HG02885 (cell line): Measurements from ENCODE around the gene PFDN6.

Source experiments
- ATAC-seq: cut with Tn5 transposase; IDR thresholded peaks from one replicate; pipeline ENCODE4 v1.9.1; 2021; ENCODE audit warnings: mild to moderate bottlenecking; ENCODE audit not compliant: unreplicated experiment, poor library complexity

PFDN6 gene

DNA sequence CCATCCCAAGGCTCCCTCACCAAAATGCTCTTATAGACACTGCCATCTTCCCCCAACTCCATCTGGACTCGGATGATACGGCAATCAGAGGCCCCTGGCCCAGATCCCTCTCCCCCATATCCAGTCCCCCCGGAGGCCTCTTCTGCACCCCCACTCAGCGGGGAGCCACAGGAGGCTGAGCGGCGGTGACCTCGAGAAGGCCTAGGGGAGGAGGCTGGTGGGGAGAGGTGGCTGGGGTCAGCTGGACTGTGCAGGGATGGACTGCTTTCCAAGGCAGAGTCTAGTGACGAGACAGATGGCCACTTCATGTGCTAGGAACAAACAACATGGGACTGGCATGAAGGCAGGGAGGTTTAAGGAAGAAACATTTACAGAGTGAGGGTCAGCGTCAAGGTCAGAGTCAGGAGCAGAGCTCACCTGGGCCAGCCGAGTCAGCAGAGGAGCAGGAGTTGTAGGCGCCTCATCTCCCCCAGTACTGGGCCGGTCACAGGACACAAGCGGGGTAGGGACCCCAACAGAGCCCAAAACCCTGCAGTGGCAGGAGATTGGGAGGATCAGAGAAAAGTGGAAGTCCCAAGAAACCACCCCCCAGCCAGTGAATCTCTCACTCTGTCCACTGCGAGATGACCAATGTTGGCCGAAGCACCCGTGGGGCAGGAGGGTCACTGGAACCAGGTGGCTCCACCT, 3.7 kb downstream of the PFDN6 start:
- no peak for ATAC-seq

DNA sequence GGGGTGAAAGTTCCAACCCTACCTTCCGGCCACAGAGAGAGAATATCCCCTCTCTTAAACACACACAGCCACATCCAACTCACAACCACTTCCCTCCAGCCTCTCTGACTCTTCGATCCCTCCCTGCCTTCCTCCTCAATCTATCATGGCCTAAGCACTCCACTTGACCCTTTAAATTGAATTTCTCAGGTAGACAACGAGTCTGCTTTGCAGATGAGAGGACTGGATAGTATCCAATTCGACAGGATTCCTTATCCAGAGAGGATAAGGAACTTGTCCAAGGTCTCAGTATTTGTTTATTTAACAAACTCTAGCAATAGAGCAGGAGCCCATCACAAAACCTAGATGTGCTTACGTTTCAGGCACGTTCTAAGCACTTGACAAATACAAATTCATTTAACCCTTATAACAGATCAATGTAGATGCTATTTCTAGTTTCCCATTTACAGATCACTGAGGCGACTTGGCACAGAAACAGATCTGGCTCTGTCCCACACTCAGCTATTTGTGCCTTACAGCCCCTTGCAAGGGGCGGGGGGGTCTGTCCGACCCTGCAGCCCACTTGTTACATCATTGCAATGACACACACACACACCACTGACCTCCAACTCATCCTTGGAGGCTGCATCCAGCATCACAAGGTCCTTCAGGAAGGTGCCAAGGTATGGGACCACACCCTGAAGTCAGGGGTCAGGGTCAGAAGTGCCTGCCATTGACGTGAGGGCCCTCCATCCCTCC, 4.9 kb downstream of the PFDN6 start:
- no peak for ATAC-seq

DNA sequence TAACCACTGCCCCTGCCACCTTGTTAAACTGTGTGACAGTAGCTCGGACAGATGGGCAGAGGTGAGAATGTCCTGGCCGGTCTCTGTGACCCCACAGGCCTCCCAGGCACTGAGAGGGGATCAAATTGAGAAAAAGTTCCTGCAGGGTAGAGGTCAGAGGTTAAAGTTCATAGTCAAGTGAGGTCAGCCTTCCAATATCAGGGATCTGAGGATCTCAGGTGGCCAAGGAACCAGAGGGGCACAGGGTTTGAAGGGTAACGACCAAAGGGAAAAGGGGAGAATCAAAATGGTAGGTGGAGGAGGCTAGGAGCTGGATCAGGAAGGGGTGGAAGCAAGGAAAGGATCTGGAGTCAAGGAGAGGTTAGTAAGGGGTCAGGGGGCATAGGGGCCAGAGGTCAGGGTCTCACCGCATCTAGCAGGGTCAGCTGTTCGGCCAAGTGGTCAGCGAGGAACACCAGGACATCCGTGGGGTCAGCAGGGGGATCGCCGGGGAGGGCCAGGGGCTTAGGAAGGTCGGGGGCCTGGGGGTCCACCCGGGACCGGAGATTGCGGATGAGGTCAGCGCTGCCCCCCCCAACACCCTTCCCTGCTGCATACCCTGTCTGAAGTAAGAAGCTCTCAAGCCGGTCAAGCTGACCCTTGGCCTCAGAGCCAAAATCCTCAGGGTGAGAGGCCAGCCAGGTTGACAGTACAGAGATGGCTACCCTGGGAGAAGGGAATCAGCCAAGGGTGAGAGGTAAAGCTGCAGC, 6.4 kb downstream of the PFDN6 start:
- ATAC-seq, result no peak

DNA sequence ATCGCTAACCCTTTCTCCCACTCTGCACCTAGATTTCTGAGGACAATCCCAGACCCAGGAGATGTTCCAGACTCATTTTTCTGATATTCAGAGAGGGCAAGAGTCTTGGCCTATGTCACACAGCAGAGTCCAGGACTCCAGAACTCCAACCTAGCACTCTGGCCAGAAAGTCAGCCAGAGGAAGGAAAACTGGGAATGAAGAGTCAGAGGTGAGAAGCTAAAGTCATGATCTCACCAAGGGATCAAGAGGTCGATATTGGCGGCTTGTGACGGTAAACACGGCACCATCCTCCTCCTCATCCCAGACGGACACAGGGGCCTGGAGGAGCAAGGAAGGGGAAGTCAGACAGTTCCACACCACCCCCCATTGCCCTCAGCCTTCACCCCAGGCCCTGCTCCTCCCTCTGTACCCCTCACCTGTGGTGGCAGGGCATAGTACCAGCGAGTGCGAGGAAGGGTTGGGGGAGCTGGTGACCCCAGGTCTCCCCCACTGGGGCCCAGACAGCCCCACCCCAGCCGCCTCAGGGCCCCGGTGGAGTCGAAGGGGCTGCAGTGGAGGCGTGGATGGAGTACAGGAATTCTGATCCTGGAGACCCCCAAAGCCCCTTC, 7.5 kb downstream of the PFDN6 start:
- no peak for ATAC-seq

DNA sequence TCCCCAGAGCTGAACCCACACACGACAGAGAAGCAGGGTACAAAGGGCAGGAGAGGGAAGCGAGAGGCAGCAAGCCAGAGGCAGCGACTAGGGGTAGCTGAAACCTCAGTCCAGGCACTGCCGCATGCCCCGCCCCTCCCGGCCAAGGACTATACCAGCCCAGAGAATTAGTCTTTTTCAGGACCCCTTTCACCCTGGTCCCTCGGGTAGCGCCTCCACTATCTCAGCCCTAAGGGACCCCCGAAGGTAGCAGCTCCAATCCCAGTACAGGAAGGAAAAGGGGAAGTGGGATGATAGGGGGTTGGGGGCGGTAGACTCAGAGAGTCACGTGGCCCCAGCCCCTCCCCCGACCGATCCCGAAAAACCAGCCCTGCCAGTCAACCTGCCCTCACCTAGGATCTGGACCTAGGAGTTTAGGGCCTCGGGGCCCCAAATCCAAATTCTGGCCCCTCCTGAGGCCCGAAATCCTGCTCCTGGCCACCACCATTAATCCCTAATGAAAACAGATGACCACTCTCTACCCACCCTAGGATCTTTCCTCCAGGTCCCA, 8.1 kb downstream of the PFDN6 start:
- ATAC-seq, result no peak

DNA sequence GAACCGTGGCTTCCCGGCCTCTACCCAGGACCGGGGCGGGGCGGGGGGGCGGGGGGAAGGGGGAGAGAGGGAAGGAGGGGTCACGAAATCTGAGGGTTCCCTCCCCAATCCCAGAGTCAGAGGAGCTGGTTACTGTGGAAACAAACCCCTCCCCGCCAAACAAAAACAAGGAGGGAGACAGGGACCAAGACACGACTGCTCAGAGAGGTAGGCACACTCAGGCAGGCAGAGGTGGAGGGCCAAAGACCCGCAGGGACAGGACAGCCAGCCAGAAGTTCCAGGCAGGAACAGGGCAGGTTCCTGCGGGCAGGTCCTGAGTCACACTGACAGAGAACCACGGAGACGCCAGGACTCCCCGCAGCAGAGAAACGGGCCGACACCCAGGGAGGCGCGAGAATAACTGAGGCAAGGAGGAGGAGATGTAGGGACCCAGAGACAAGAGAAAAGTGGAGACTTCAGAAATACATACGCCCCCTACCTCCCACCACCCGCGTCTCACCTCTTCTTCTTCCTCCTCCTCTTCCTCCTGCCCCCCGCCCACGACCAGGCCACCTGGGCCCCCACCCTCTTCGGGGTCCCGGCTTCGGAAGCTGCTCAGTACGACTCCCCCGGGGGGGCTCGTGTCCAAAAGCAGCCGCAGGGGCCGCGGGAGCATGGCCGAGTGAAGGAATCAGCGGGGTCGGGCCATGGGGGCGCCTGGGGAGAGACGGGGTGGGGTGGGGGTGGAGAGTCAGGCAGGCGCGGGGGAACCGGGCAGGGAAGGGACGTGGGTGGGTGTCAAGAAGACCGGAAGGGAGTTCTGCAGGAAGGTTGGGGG, 8.8 kb downstream of the PFDN6 start:
- no peak for ATAC-seq

DNA sequence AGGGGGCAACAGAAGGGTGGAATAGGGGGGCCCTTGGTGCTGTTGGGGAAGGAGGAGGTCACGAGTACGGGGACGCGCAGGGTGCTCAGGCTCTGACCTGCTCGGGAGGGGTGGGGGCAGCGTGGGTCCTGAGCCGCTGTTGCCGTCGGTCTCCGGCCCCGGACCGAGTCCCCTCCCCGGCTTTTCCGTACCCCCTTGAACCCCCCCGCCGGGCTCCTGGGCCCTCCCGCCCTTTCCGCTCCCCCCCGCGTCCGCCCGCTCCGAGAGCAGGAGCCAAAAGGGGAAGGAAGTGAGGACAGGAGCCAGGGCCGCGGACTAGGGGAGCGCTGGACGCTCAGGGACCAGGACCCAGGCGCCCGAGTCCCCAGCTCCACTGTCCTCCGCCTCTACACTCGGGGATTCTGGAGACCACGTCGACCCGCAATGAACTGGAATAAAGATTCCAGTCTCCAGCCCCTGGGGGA, 9.4 kb downstream of the PFDN6 start, which contains the start of gene RGL2:
TSS of gene RGL2 (minus strand) at position 170 of the 464 bp plus-strand sequence. CDS start 332 bp downstream, outside the sequence.
- peak; percentile 45 for ATAC-seq

DNA sequence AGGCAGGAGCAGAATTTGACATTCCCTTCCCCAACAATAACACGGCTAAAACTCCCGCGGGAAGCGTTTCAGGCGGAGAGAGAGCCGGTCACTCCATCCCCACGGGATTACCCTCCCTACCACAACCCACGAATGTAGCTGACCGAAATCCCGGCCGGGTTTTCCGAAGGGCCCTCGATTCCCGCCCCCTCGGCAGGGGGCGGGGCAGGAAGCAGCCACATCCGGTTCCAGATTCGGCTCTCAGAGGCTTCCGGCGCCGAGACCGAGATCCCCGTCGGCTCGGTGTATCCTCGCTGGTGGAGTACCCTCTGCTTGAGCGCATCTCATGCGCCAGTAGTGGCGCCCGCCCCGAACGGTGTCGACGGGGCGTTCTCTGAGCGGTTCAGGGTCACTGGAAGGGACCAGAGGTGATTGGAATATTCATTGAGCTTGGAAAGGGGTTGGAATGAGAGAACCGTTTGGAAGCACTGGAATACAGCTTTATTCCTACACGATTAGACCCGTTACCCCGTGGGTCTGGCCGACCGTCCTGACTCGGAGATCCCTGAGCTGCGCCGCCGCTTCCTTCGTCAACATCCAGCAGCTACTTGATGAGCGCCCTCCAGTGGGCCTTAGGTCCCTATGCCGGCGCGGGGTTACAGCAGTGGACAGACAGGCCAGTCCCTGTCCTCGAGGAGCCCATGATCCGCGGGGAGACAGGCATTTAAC, 10.0 kb downstream of the PFDN6 start:
- ATAC-seq, result peak; percentile 77

DNA sequence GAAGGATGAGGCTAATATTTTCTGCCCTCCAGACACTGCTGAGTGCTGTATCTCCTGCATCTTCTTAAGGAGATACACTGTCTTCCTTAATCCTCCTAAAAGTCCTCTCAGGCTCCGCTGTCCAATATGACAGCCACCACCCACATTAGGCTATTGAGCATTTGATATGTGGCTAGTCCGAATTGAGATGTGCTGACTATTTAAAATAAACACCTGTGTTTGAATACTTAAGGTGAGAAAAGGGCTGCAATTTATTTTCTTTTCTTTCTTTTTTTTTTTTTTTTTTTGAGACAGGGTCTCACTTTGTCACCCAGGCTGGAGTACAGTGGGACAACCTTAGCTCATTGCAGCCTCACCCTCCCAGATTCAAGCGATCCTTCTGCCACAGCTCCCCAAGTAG, 12.5 kb downstream of the PFDN6 start:
- ATAC-seq, result no peak

DNA sequence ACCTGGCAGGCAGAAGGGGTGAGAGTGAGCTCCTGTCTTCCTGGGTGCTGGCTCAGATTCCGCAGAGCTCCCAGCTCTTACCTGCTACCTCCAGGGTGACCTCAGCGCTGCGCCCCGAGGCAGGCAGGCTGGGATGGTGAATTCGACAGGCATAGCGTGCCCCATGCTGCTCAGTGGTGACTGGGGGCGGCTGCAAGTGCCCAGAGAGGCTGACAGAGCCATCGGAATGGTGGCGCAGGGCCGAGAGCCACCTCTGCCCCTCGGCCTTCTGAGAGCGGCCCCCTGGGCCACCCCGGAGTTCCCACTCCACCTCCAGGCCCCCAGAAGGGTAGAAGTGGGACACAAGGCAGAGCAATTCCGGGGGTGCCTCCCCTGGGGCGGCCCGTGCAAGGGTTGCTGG, 14.8 kb downstream of the PFDN6 start:
- ATAC-seq, result no peak

DNA sequence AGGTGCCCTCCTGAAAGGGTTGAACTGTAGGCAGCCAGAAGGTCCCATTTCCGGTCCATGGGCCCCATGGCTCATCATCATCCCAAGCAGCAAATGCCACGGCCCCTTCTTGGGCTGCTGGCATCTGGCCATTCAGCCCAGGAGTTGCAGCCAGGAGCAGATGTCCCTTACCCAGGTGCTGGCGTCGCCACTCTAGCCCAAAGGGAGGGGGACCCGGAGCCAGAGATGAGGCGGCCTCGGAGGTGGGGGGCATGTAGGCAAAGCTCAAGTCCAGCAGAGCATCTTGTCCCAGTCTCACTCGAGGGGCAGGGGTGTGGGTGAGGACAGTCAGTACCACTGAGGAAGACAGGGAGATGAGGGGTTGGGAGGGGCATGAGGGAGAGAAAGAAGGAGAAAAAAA, 15.7 kb downstream of the PFDN6 start:
- no peak for ATAC-seq

DNA sequence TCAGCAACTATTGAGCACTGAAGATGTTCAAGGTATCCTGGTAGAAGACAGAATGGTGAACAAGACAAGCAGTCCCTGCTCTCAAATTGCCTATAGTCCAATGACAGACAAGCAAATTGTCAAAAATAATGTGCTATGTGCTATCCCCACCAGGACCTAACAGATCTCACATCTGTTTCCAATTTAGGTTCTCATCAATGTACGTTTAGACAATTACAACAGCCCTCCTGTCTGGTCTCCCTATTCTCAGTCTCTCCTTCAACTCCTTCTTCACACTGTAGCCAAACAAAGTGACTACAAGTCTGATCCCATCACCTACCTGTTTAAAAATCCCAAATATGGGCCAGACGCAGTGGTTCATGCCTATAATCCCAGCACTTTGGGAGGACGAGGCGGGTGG, 17.0 kb downstream of the PFDN6 start:
- no peak for ATAC-seq

DNA sequence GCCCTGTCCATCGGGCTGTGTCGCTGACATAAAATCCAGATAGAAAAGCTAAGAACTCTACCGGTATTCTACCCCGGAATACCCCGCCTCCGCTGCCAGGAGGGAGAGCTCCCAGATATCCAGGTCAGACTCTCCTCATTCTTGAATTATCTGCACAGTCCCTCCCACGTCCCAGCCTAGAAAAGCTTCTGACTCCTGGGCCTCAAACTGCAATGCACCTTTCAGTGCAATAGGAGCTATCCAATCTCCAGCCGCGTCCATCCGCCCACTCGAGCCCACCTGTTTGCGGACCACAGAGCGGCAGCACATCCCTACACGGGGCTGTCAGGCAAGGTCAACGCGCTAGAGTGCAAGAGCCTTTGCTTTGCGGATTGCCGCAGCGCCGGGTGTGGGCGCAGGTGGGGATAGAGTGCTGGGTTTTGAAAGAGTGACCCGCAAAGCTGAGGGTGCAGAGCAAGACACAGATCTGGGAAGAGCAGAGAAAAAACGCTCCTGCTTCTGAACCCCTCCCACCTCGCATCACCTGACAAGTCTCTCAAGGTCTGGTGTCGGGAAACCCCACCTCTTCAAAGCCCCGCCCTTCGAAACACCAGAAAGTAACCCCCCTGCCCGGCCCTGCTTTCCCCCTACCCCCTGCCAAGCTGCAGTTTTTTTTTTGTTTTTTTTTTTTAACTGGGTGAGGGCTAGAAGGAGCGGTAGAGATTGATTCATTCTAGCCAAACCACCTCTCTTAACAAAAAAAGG, 23.1 kb downstream of the PFDN6 start:
- peak; percentile 28 for ATAC-seq

DNA sequence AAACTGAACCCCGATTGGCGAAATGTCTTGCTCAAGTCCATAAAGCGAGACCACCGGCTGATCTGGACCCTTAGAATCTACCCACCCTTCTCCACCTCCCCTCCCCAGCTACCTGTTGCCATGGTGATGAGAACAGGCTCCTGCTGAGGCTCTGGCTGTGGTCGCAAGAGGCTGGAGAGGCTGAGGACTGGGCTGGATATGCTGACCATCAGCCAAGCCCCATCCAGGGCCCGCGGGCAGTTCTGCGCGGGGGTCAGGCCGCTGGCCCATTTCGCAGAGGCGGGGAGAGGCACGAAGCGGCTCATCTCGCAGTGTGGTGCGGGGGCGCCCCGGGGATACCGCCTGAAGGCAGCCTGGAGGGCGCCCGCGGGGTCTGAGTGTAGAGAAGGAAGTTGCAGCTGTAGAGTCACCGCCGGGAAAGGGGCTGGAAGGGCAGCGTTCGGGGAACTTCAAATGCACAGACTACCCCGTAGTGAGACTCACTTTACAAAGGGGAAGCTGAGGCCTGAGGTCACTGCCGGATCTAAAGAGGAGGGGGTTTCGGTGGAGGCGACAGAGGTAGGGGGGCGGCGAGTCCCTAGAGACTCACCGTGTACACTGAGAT, 23.8 kb downstream of the PFDN6 start:
- no peak for ATAC-seq

DNA sequence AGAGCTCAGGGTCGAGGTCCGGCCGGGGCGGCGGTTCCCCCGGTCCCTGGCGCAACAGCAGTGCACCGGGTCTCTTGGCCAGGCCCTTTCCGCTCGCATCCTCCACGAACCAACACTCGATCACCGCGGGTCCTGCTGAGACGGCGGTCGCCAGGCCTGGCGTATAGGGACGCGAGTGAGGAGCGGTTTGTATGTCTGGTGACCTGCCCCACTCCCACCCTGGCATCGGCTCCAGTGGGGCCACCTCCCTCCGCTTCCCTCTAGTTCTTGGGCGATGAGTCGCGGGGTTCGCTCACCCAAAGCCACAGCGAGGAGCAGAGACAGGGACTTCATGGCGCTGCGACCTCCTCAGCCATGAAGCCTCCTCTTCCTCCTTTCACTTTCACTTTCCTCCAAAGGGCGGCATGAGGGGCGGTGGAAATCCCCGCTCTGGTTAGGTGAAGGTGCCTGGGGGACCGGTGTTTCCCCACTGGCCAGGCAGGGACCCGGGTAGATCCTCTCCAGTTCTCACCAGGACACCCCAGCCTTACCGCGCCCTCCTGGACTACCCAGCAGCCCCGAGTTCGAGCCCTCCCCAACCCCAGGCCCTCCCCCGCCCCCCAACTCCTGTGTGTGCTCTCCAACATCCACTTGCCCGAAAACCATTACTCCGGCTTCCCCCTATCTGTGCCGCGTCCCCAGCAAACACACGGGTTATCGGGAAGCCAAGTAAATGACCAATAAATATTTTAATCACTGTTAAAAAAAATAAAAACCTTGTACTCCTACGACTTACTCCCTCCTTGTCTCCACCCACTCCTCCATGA, 24.5 kb downstream of the PFDN6 start, which contains the start of gene TAPBP:
TSS of gene TAPBP (minus strand) at position 370 of the 806 bp plus-strand sequence. CDS start at position 333, 37 bp downstream.
- ATAC-seq, result peak; percentile 33

DNA sequence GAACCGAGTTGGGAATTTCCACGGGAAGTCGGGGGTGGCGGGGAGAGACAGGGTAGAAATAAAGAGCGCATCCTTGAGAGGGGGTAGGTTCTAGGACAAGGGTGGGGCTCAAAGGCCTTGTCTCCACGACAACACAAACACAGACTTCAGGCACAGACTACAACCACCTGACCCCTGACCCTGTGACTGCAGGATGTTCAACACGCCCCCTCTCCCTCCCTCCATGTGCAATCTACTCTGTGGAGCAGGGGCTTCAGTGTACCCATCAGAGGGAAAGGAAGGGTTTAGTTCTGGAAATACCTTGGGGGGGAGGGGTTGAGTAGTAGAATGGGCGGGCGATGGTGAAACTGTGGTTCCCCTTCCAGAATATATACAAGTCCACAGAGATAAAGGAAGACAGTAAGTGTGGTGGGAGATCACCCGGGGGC, 25.1 kb downstream of the PFDN6 start:
- no peak for ATAC-seq
